Ovary (tissue), 9 donors: ENCODE results near the gene ADNP. TPM values are rescaled to one million over a fixed set of nuclear protein-coding genes. Genes with fewer than 3 reads are reported as not detected.

Source experiments
- DNase-seq, 5 donors: peaks; one replicate each; pipeline ENCODE4 v3.0.0-alpha.2; 2019 to 2020
- H3K27ac ChIP-seq, 2 donors: fragments of 200-600 bp; one replicate each; pipeline versions ENCODE4 v1.5.1 to v1.8.0; 2019 to 2022
- H3K27me3 ChIP-seq: fragments of 200-600 bp; one replicate; pipeline ENCODE4 v1.8.0; 2022
- H3K36me3 ChIP-seq: fragments of 200-600 bp; sonication (generic); one replicate; pipeline ENCODE4 v1.5.1; 2019
- H3K4me1 ChIP-seq: one replicate; pipeline ENCODE4 v1.8.1; 2013; ENCODE audit warnings: mild to moderate bottlenecking, moderate library complexity; ENCODE audit not compliant: insufficient read depth
- H3K4me3 ChIP-seq: fragments of 200-600 bp; sonication (generic); one replicate; pipeline ENCODE4 v1.5.1; 2017
- H3K9me3 ChIP-seq, 2 donors: fragments of 200-600 bp in 1 of 2; sonication (generic) in 1 of 2; one replicate each; pipeline versions ENCODE4 v1.5.1 to v1.8.1; 2013 to 2019; ENCODE audit warnings: mild to moderate bottlenecking in 1 of 2, moderate library complexity in 1 of 2
- CTCF ChIP-seq, 3 donors: fragments of 450-650 bp in 2 of 3; fragments of 200-600 bp in 1 of 3; IDR thresholded peaks; one replicate each; pipeline versions ENCODE4 v1.5.1 to v1.8.0; 2016 to 2022; ENCODE audit warnings: antibody characterized with exemption in 3 of 3, mild to moderate bottlenecking in 1 of 3
- EP300 ChIP-seq: sonication (generic); formaldehyde crosslinking; IDR thresholded peaks from one replicate; pipeline ENCODE4 v1.6.1; 2017; ENCODE audit warnings: antibody characterized with exemption
- POLR2A ChIP-seq: fragments of 450-650 bp; IDR thresholded peaks from one replicate; pipeline ENCODE4 v1.6.1; 2017; ENCODE audit warnings: antibody characterized with exemption, mild to moderate bottlenecking, moderate library complexity
- WGBS, 3 donors: extraction: QIAGEN DNeasy Blood & Tissue Kit in 1 of 3; methylation state at CpG; one replicate each; pipeline versions ENCODE4 v1.1.5 to v1.1.7; 2013 to 2017; 5-methylcytosine and 5-hydroxymethylcytosine counted together
- intact Hi-C, 4 donors: fragments of 100-400 bp; cut with DNase I; formaldehyde crosslinking; loops; one replicate each; pipeline versions ENCODE4 v1.11.0 to v1.15.1; 2022 to 2023
- polyA plus RNA-seq, 2 donors: library from polyadenylated mRNA; stranded (reverse); fragments of 200-250 nt in 1 of 2; fragments of 350-450 nt in 1 of 2; fragmentation: Illumina TruSeq in 1 of 2; extraction: RNeasy Lipid Tissue Mini Kit (QIAGEN cat#74804) in 1 of 2; gene quantifications; one replicate each; pipeline ENCODE4 v1.2.3, GENCODE V29; 2013 to 2014
- total RNA-seq, 7 donors: library from RNA; depleted of rRNA in 2 of 7; stranded (reverse); fragments of >200 nt in 2 of 7; fragmentation: NEBNext Ultra II Directional in 3 of 7; extraction: Animal tissue kit (Norgen Biotek cat#: 25700) in 3 of 7; gene quantifications; one replicate each; pipeline versions ENCODE4 v1.1.0 to v1.2.4, GENCODE V29; 2016 to 2023
- donor health status: DM: no; HTN: no; CAD: no; lungs with moderate emphysema.
- donor health status: DM: no; HTN: no; CAD: no.
- donor health status: Bipolar disorder and iron deficiency.
- donor health status: DM: yes; HTN: yes; CAD: no.
- donor health status: DM: no; HTN: no; CAD: no.
- donor health status: DM: yes; HTN: yes; CAD: no.

Gene ADNP
- total and polyA plus RNA-seq, 9 donors = 30.8 to 94.7 (median 75.5) TPM

GRCh38 chr20:50857348-50857747, 73.9 kb downstream of the ADNP start:
- 91 to 94% (median 93%) methylated on average over 7 of the region's 7 CpGs for WGBS, 3 donors

GRCh38 chr20:50856475-50857041, 74.7 kb downstream of the ADNP start:
- intact Hi-C loops = no loop called here
- H3K9me3 ChIP-seq = no peaks in the 10 kb centered on the region
- DNase-seq = no peak
- H3K27ac ChIP-seq = no peak overlapping the region
- H3K4me3 ChIP-seq = no peak overlapping the region
- WGBS, 3 donors = 86 to 90% (median 87%) methylated on average over 5 of the region's 5 CpGs
- H3K27me3 ChIP-seq = no peaks in the 10 kb centered on the region
- TF ChIP-seq CTCF (IDR thresholded peaks at IDR 0.05) (no peak), POLR2A (no peak), EP300 (no peak)
- no peaks in the 10 kb centered on the region for H3K36me3 ChIP-seq
- H3K4me1 ChIP-seq = no peaks in the 10 kb centered on the region

More at GRCh38 chr20:50857348-50857747, 73.9 kb downstream of the ADNP start:
- no peak overlapping the region for H3K4me3 ChIP-seq
- no peaks in the 10 kb centered on the region for H3K36me3 ChIP-seq
- H3K27me3 ChIP-seq = no peaks in the 10 kb centered on the region
- no peaks in the 10 kb centered on the region for H3K4me1 ChIP-seq
- intact Hi-C loops = no loop called here
- H3K27ac ChIP-seq = no peak overlapping the region
- TF ChIP-seq EP300 (no peak), POLR2A (no peak), CTCF (IDR thresholded peaks at IDR 0.05) (no peak)
- no peak for DNase-seq
- H3K9me3 ChIP-seq = no peaks in the 10 kb centered on the region

- no peak for DNase-seq
- H3K36me3 ChIP-seq = no peaks in the 10 kb centered on the region
- intact Hi-C loops = no loop called here
- no peak for TF ChIP-seq EP300
- TF ChIP-seq CTCF (IDR thresholded peaks at IDR 0.05) = no peak
- no peak for TF ChIP-seq POLR2A
- no peak overlapping the region for H3K27ac ChIP-seq
- 67 to 72% (median 67%) methylated on average over 23 of the region's 23 CpGs for WGBS, 3 donors
- H3K27me3 ChIP-seq = no peaks in the 10 kb centered on the region
- no peaks in the 10 kb centered on the region for H3K9me3 ChIP-seq
- no peak overlapping the region for H3K4me3 ChIP-seq
- peaks cover 2% of the 10 kb centered on the region for H3K4me1 ChIP-seq
These were observed 75.5 kb downstream of the ADNP start for GRCh38 chr20:50855498-50856474.

GRCh38 chr20:50854506-50855249, 76.6 kb downstream of the ADNP start:
- Histone ChIP-seq H3K9me3 (no peaks in the 10 kb centered on the region), H3K36me3 (no peaks in the 10 kb centered on the region), H3K27ac (no peak overlapping the region), H3K27me3 (no peaks in the 10 kb centered on the region), H3K4me3 (no peak overlapping the region), H3K4me1 (peaks cover 2% of the 10 kb centered on the region)
- WGBS, 3 donors = 78 to 88% (median 84%) methylated on average over 18 of the region's 18 CpGs
- no peak for DNase-seq
- TF ChIP-seq POLR2A (no peak), EP300 (no peak), CTCF (IDR thresholded peaks at IDR 0.05) (no peak)
- intact Hi-C loops = no loop called here
